HepG2 (cell line): ENCODE measurements around the gene TMUB1. TPM values are rescaled to one million over a fixed set of nuclear protein-coding genes. Genes with fewer than 3 reads are reported as not detected.
A peak's percentile ranks its signal among the peaks of the same experiment; 100 is the strongest.

Experiments
- AHDC1 ChIP-seq: sonication (generic); formaldehyde crosslinking; IDR thresholded peaks from 2 replicates; pipeline ENCODE4 v1.5.1; 2020; ENCODE audit warnings: mild to moderate bottlenecking, missing genetic modification reagents, borderline replicate concordance
- DNMT1 ChIP-seq: sonication (generic); formaldehyde crosslinking; IDR thresholded peaks from 2 replicates; pipeline ENCODE4 v1.5.1; 2020; ENCODE audit warnings: mild to moderate bottlenecking, missing genetic modification reagents
- ELF1 ChIP-seq: sonication (generic); formaldehyde crosslinking; IDR thresholded peaks from 2 replicates; pipeline ENCODE4 v1.4.0; 2020; ENCODE audit warnings: missing genetic modification reagents
- FOXA1 ChIP-seq, 2 experiments: fragments of 450-650 bp in 1 of 2; sonication (generic) in 1 of 2; formaldehyde crosslinking in 1 of 2; IDR thresholded peaks; 2 replicates each; pipeline versions ENCODE4 v1.4.0 to v1.6.1; 2016 to 2020; ENCODE audit warnings: missing genetic modification reagents in 1 of 2
- JUNB ChIP-seq: sonication (generic); formaldehyde crosslinking; IDR thresholded peaks from 2 replicates; pipeline ENCODE4 v1.8.0; 2022; ENCODE audit warnings: missing genetic modification reagents, mild to moderate bottlenecking, borderline replicate concordance
- MAFK ChIP-seq, 2 experiments: IDR thresholded peaks in 1 of 2; conservative IDR thresholded peaks in 1 of 2; 2 replicates each; pipeline ENCODE4 v1.6.1; 2011; ENCODE audit warnings: improper control_type of control experiment in 2 of 2, low read length in 2 of 2
- MTA3 ChIP-seq: sonication (generic); formaldehyde crosslinking; IDR thresholded peaks from 2 replicates; pipeline ENCODE4 v1.4.0; 2020; ENCODE audit warnings: missing genetic modification reagents
- MXD4 ChIP-seq: IDR thresholded peaks from 2 replicates; pipeline ENCODE4 v1.6.1; 2016; ENCODE audit warnings: mild to moderate bottlenecking, missing biosample characterization, missing genetic modification reagents
- NR3C1 ChIP-seq: sonication (generic); formaldehyde crosslinking; IDR thresholded peaks from 2 replicates; pipeline ENCODE4 v1.4.0; 2020; ENCODE audit warnings: missing genetic modification reagents
- POLR2AphosphoS5 ChIP-seq: IDR thresholded peaks from 2 replicates; pipeline ENCODE4 v1.6.1; 2012; ENCODE audit warnings: low read depth, low read length
- PRMT3 ChIP-seq: sonication (generic); formaldehyde crosslinking; IDR thresholded peaks from 2 replicates; pipeline ENCODE4 v1.8.1; 2022; ENCODE audit warnings: low read depth, mild to moderate bottlenecking, moderate library complexity, missing genetic modification reagents, borderline replicate concordance
- SNAPC4 ChIP-seq: sonication (generic); formaldehyde crosslinking; IDR thresholded peaks from 2 replicates; pipeline ENCODE4 v1.4.0; 2020; ENCODE audit warnings: mild to moderate bottlenecking, missing genetic modification reagents
- YEATS2 ChIP-seq: sonication (generic); formaldehyde crosslinking; IDR thresholded peaks from 2 replicates; pipeline ENCODE4 v1.4.0; 2020; ENCODE audit warnings: missing genetic modification reagents, borderline replicate concordance
- ZBTB1 ChIP-seq: sonication (generic); formaldehyde crosslinking; IDR thresholded peaks from 2 replicates; pipeline ENCODE4 v1.4.0; 2020; ENCODE audit warnings: missing genetic modification reagents, borderline replicate concordance
- ZNF446 ChIP-seq: sonication (generic); formaldehyde crosslinking; IDR thresholded peaks from 2 replicates; pipeline ENCODE4 v1.5.0; 2020; ENCODE audit warnings: mild to moderate bottlenecking, missing genetic modification reagents
- ZNF800 ChIP-seq: sonication (generic); formaldehyde crosslinking; IDR thresholded peaks from 2 replicates; pipeline ENCODE4 v1.4.0; 2020; ENCODE audit warnings: missing genetic modification reagents
- ZSCAN20 ChIP-seq: sonication (generic); formaldehyde crosslinking; IDR thresholded peaks from 2 replicates; pipeline ENCODE4 v1.4.0; 2020; ENCODE audit warnings: missing genetic modification reagents, mild to moderate bottlenecking, borderline replicate concordance
- polyA plus RNA-seq, 8 experiments: library from polyadenylated mRNA; depleted of rRNA in 3 of 8; stranded (reverse) in 7 of 8; unstranded in 1 of 8; fragments of >200 nt; fragmentation: Illumina TruSeq in 4 of 8; extraction: Trizol in 4 of 8; gene quantifications; 2 replicates each; pipeline versions ENCODE4 v1.2.1 to v1.2.3, GENCODE V29; 2011 to 2016; ENCODE audit warnings: low read depth in 4 of 8, missing spikeins in 1 of 8, mixed read lengths in 1 of 8; ENCODE audit not compliant: insufficient read depth in 1 of 8
- total RNA-seq, 5 experiments: library from RNA; depleted of rRNA; stranded (reverse); fragments of >200 nt; fragmentation: Illumina TruSeq; extraction: Trizol; gene quantifications; 2 replicates each; pipeline ENCODE4 v1.2.3, GENCODE V29; 2016; ENCODE audit warnings: low read depth in 1 of 5

TMUB1 gene
- total and polyA plus RNA-seq, 2 of the 13 experiments (the other 11 are each of a cell fraction or from before 2014, with no cell fraction given): 44.8 to 51.6 TPM

- TF ChIP-seq DNMT1 (CRISPR knock-in tag): no peak
- no peak for TF ChIP-seq FOXA1 (IDR thresholded peaks at IDR 0.05)
- no peak for TF ChIP-seq FOXA1 (CRISPR knock-in tag; IDR thresholded peaks at IDR 0.05)
- TF ChIP-seq ZSCAN20 (CRISPR knock-in tag): no peak
- 0 out of 2 replicates have a peak, but pooled peaks have one; percentile 41 for TF ChIP-seq AHDC1 (CRISPR knock-in tag)
- no peak for TF ChIP-seq MTA3 (CRISPR knock-in tag)
- no peak for TF ChIP-seq JUNB (CRISPR knock-in tag)
- no peak for TF ChIP-seq ZNF800 (CRISPR knock-in tag)
- peak; percentile 36; the same call in 1 of the 2 replicates for TF ChIP-seq YEATS2 (CRISPR knock-in tag)
- TF ChIP-seq SNAPC4 (CRISPR knock-in tag): no peak; the same call in 1 of the 2 replicates
- TF ChIP-seq PRMT3 (CRISPR knock-in tag): no peak
- no peak for TF ChIP-seq ELF1 (CRISPR knock-in tag)
- peak; percentile 68 for TF ChIP-seq POLR2AphosphoS5
- TF ChIP-seq MAFK (conservative IDR thresholded peaks at IDR 0.05 in 1 of 2, IDR thresholded peaks at IDR 0.05 in 1 of 2; ENCODE audit: low read length in 2 of 2): no peak
- no peak for TF ChIP-seq MXD4
- no peak for TF ChIP-seq ZBTB1 (CRISPR knock-in tag)
- no peak for TF ChIP-seq NR3C1
- TF ChIP-seq ZNF446 (CRISPR knock-in tag): peak; percentile 96
Measured at GRCh38 chr7:151080522-151081169, 2.6 kb downstream of the TMUB1 start, which contains the start of gene FASTK (continued).
